Measurements from ENCODE around the gene ARID2.

Gene ARID2

DNA sequence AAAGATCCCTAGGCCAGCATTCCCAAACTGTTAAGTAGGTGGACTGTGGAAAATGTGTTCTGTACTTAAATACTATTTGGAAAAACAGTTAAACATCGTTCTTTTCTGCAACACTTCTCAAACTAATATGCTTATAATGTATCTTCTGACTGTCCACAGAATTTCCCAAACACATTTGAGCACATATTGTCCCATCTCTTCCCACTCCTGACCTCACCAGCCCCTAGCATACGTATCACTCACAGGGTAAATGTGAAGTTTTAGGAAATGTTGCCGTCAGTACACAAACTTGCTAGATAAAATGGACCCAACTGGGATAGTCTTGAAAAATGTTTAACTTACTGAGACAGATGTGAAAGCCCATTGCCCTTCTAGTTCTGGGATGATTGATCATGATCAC is 27.7 kb downstream of the ARID2 start (continued):
- TF ChIP-seq, protein P1, sequence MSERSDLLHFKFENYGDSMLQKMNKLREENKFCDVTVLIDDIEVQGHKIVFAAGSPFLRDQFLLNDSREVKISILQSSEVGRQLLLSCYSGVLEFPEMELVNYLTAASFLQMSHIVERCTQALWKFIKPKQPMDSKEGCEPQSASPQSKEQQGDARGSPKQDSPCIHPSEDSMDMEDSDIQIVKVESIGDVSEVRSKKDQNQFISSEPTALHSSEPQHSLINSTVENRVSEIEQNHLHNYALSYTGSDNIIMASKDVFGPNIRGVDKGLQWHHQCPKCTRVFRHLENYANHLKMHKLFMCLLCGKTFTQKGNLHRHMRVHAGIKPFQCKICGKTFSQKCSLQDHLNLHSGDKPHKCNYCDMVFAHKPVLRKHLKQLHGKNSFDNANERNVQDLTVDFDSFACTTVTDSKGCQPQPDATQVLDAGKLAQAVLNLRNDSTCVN (tag by site-specific recombination; optimal IDR thresholded peaks at IDR 0.05) = no peak
- no peak for TF ChIP-seq OSR2 (tag by site-specific recombination; IDR thresholded peaks at IDR 0.05)

DNA sequence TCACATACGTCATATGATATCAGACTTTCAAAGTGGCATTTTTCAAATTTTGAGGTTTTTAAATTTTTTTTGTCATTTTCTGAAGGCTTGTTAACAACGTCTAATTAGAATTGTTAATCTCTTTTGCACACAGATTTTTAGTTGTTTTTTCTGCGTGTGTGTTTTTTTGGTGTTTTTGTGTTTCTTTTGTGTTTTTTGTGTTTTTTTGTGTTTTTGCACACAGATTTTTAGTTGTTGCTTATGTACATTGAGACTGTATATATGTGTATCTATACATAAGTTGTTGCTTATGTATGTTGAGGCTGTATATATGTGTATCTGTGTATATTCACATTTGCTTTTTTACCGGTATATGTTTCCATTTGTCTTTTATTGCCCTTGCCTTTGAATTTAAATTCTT is 30.8 kb downstream of the ARID2 start:
- POLR2A ChIA-PET = no interaction called here
- TF ChIP-seq, protein P2, sequence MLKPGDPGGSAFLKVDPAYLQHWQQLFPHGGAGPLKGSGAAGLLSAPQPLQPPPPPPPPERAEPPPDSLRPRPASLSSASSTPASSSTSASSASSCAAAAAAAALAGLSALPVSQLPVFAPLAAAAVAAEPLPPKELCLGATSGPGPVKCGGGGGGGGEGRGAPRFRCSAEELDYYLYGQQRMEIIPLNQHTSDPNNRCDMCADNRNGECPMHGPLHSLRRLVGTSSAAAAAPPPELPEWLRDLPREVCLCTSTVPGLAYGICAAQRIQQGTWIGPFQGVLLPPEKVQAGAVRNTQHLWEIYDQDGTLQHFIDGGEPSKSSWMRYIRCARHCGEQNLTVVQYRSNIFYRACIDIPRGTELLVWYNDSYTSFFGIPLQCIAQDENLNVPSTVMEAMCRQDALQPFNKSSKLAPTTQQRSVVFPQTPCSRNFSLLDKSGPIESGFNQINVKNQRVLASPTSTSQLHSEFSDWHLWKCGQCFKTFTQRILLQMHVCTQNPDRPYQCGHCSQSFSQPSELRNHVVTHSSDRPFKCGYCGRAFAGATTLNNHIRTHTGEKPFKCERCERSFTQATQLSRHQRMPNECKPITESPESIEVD (tag by site-specific recombination; IDR thresholded peaks at IDR 0.05) = peak; percentile 18; the same call in 1 of the 2 replicates
- TF ChIP-seq ZNF16 (tag by site-specific recombination; IDR thresholded peaks at IDR 0.05; ENCODE audit: low read depth) (no peak), ZNF830 (tag by site-specific recombination; IDR thresholded peaks at IDR 0.05; ENCODE audit: low read depth) (no peak), ZNF571 (tag by site-specific recombination; IDR thresholded peaks at IDR 0.05) (no peak), ZEB2 (tag by site-specific recombination; IDR thresholded peaks at IDR 0.05) (no peak), ZNF266 (tag by site-specific recombination; IDR thresholded peaks at IDR 0.05; ENCODE audit: low read depth) (no peak), ZNF202 (tag by site-specific recombination; IDR thresholded peaks at IDR 0.05; ENCODE audit: borderline replicate concordance) (no peak), ZNF560 (tag by site-specific recombination; IDR thresholded peaks at IDR 0.05; ENCODE audit: borderline replicate concordance) (no peak), OVOL3 (tag by site-specific recombination; IDR thresholded peaks at IDR 0.05) (no peak), ZNF214 (tag by site-specific recombination; IDR thresholded peaks at IDR 0.05; ENCODE audit: borderline replicate concordance) (no peak)
- TF ChIP-seq, protein P3, sequence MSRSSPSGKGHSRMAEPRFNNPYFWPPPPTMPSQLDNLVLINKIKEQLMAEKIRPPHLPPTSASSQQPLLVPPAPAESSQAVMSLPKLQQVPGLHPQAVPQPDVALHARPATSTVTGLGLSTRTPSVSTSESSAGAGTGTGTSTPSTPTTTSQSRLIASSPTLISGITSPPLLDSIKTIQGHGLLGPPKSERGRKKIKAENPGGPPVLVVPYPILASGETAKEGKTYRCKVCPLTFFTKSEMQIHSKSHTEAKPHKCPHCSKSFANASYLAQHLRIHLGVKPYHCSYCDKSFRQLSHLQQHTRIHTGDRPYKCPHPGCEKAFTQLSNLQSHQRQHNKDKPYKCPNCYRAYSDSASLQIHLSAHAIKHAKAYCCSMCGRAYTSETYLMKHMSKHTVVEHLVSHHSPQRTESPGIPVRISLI (tag by site-specific recombination; IDR thresholded peaks at IDR 0.05) = 0 out of 2 replicates have a peak, but pooled peaks have one; percentile 58
- TF ChIP-seq, protein P4, sequence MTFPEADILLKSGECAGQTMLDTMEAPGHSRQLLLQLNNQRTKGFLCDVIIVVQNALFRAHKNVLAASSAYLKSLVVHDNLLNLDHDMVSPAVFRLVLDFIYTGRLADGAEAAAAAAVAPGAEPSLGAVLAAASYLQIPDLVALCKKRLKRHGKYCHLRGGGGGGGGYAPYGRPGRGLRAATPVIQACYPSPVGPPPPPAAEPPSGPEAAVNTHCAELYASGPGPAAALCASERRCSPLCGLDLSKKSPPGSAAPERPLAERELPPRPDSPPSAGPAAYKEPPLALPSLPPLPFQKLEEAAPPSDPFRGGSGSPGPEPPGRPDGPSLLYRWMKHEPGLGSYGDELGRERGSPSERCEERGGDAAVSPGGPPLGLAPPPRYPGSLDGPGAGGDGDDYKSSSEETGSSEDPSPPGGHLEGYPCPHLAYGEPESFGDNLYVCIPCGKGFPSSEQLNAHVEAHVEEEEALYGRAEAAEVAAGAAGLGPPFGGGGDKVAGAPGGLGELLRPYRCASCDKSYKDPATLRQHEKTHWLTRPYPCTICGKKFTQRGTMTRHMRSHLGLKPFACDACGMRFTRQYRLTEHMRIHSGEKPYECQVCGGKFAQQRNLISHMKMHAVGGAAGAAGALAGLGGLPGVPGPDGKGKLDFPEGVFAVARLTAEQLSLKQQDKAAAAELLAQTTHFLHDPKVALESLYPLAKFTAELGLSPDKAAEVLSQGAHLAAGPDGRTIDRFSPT (tag by site-specific recombination; IDR thresholded peaks at IDR 0.05) = no peak
- TF ChIP-seq, protein P5, sequence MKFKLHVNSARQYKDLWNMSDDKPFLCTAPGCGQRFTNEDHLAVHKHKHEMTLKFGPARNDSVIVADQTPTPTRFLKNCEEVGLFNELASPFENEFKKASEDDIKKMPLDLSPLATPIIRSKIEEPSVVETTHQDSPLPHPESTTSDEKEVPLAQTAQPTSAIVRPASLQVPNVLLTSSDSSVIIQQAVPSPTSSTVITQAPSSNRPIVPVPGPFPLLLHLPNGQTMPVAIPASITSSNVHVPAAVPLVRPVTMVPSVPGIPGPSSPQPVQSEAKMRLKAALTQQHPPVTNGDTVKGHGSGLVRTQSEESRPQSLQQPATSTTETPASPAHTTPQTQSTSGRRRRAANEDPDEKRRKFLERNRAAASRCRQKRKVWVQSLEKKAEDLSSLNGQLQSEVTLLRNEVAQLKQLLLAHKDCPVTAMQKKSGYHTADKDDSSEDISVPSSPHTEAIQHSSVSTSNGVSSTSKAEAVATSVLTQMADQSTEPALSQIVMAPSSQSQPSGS (tag by site-specific recombination; IDR thresholded peaks at IDR 0.05; ENCODE audit: low read depth) = no peak
- Histone ChIP-seq H3K27ac (ENCODE audit: extremely low read depth, low read depth, low read length) (no peak overlapping the region), H3K4me3 (ENCODE audit: low read depth, low read length) (no peak overlapping the region), H3K9me3 (ENCODE audit: control insufficient read depth, insufficient read depth, low read depth, low read length) (no peaks in the 10 kb centered on the region), H3K36me3 (ENCODE audit: control insufficient read depth in 2 of 2, insufficient read depth in 1 of 2, low read length in 2 of 2) (no peaks in the 10 kb centered on the region), H3K4me1 (ENCODE audit: control insufficient read depth, insufficient read depth, low read length) (peaks cover 5% of the 10 kb centered on the region)
- CTCF ChIA-PET = interaction anchor here (0.7 to 1.9 kb wide), 4 partner anchors 11 to 216 kb away, joined by 3 to 6 read pairs (median 4); no protein-coding TSS in a partner anchor

Measured in HEK293 (cell line).